Sigmoid colon (tissue), 7 donors: ENCODE data around the gene GOPC. TPM values are rescaled to one million over a fixed set of nuclear protein-coding genes. Genes with fewer than 3 reads are reported as not detected.

Experiments used
- DNase-seq: peaks from one replicate; pipeline ENCODE4 v3.0.0-alpha.2; 2019
- H3K27ac ChIP-seq, 4 donors: fragments of 200-600 bp; sonication (generic); one replicate each; pipeline ENCODE4 v1.5.1; 2016 to 2019; ENCODE audit warnings: mild to moderate bottlenecking in 1 of 4
- H3K27me3 ChIP-seq, 3 donors: fragments of 200-600 bp; sonication (generic); one replicate each; pipeline ENCODE4 v1.5.1; 2019; ENCODE audit warnings: mild to moderate bottlenecking in 1 of 3
- H3K36me3 ChIP-seq, 4 donors: fragments of 200-600 bp; sonication (generic); one replicate each; pipeline ENCODE4 v1.5.1; 2016 to 2019
- H3K4me1 ChIP-seq, 4 donors: fragments of 200-600 bp; sonication (generic); one replicate each; pipeline ENCODE4 v1.5.1; 2017 to 2019
- H3K4me3 ChIP-seq, 4 donors: fragments of 200-600 bp; sonication (generic); one replicate each; pipeline ENCODE4 v1.5.1; 2017 to 2019; ENCODE audit warnings: mild to moderate bottlenecking in 2 of 4, moderate library complexity in 1 of 4
- H3K9me3 ChIP-seq, 4 donors: fragments of 200-600 bp in 3 of 4; sonication (generic) in 3 of 4; one replicate each; pipeline versions ENCODE4 v1.5.1 to v1.6.1; 2013 to 2019
- CTCF ChIP-seq, 4 experiments: fragments of 450-650 bp in 3 of 4; fragments of 200-600 bp in 1 of 4; IDR thresholded peaks; one replicate each; pipeline ENCODE4 v1.5.1; 2016 to 2019; ENCODE audit warnings: antibody characterized with exemption in 4 of 4, mild to moderate bottlenecking in 3 of 4, moderate library complexity in 2 of 4
- EP300 ChIP-seq, 4 donors: sonication (generic); formaldehyde crosslinking; IDR thresholded peaks; one replicate each; pipeline ENCODE4 v1.6.1; 2017; ENCODE audit warnings: antibody characterized with exemption in 4 of 4
- POLR2A ChIP-seq, 2 donors: fragments of 450-650 bp; IDR thresholded peaks; one replicate each; pipeline ENCODE4 v1.6.1; 2016; ENCODE audit warnings: antibody characterized with exemption in 2 of 2, mild to moderate bottlenecking in 2 of 2, moderate library complexity in 2 of 2
- POLR2AphosphoS5 ChIP-seq, 4 donors: sonication (generic); formaldehyde crosslinking; IDR thresholded peaks; one replicate each; pipeline ENCODE4 v1.6.1; 2017; ENCODE audit warnings: antibody characterized with exemption in 4 of 4
- WGBS, 2 donors: extraction: QIAGEN DNeasy Blood & Tissue Kit; methylation state at CpG; one replicate each; pipeline ENCODE4 v1.1.7; 2013; 5-methylcytosine and 5-hydroxymethylcytosine counted together
- intact Hi-C: fragments of 100-400 bp; cut with DNase I; formaldehyde crosslinking; loops from one replicate; pipeline ENCODE4 v1.15.1; 2023
- polyA plus RNA-seq, 3 donors: library from polyadenylated mRNA; stranded (reverse); fragments of 200-250 nt; gene quantifications; one replicate each; pipeline ENCODE4 v1.2.3, GENCODE V29; 2013
- total RNA-seq, 4 donors: library from RNA; depleted of rRNA; stranded (reverse); fragments of >200 nt; gene quantifications; one replicate each; pipeline ENCODE4 v1.1.0, GENCODE V29; 2016
- donor health status: healthy with polysubstance abuse.
- donor health status: Bipolar disorder and iron deficiency.
- donor health status: healthy.

Gene GOPC
- total and polyA plus RNA-seq, 7 donors: 14.8 to 28.1 (median 26.0) TPM

GRCh38 chr6:117600008-117600743 is 2.1 kb downstream of the GOPC start:
- 72 to 90% methylated on average over 6 of the region's 6 CpGs for WGBS, 2 donors

GRCh38 chr6:117597755-117598154 is 4.6 kb downstream of the GOPC start:
- TF ChIP-seq POLR2AphosphoS5 (IDR thresholded peaks at IDR 0.05): no peak
- no peak for TF ChIP-seq CTCF (IDR thresholded peaks at IDR 0.05)
- TF ChIP-seq POLR2A (IDR thresholded peaks at IDR 0.05): no peak
- no peak for TF ChIP-seq EP300 (IDR thresholded peaks at IDR 0.05)
- Histone ChIP-seq H3K4me1 (peaks cover 0 to 30% (median 21%) of the 10 kb centered on the region in 4 donors), H3K27me3 (no peaks in the 10 kb centered on the region), H3K9me3 (no peaks in the 10 kb centered on the region), H3K27ac (no peak overlapping the region), H3K36me3 (no peaks in the 10 kb centered on the region), H3K4me3 (no peak overlapping the region)
- WGBS, 2 donors: 96 to 97% methylated on average over 2 of the region's 2 CpGs
- intact Hi-C loops: no loop called here
- DNase-seq: no peak

More at GRCh38 chr6:117600008-117600743, 2.1 kb downstream of the GOPC start:
- H3K9me3 ChIP-seq: no peaks in the 10 kb centered on the region
- DNase-seq: no peak
- peak overlapping the region in 1 of 4 donors; percentile 6 for H3K4me3 ChIP-seq
- intact Hi-C loops: loop anchor here (5.0 to 10.0 kb wide), 2 partner anchors 38 to 115 kb away; partner anchors contain the start of gene DCBLD1
- peaks cover 0 to 35% (median 27%) of the 10 kb centered on the region in 4 donors for H3K4me1 ChIP-seq
- H3K27ac ChIP-seq: no peak overlapping the region
- H3K36me3 ChIP-seq: no peaks in the 10 kb centered on the region
- no peaks in the 10 kb centered on the region for H3K27me3 ChIP-seq
- TF ChIP-seq POLR2AphosphoS5 (IDR thresholded peaks at IDR 0.05) (no peak), EP300 (IDR thresholded peaks at IDR 0.05) (no peak), POLR2A (IDR thresholded peaks at IDR 0.05) (no peak), CTCF (IDR thresholded peaks at IDR 0.05) (no peak)

- Histone ChIP-seq H3K27ac (no peak overlapping the region), H3K4me3 (no peak overlapping the region), H3K27me3 (no peaks in the 10 kb centered on the region), H3K9me3 (no peaks in the 10 kb centered on the region), H3K36me3 (peaks cover 0 to 2% (median 0%) of the 10 kb centered on the region in 4 donors), H3K4me1 (peaks cover 0 to 18% (median 13%) of the 10 kb centered on the region in 4 donors)
- DNase-seq: no peak
- 23 to 79% methylated on average over 2 of the region's 2 CpGs for WGBS, 2 donors
- intact Hi-C loops: no loop called here
- TF ChIP-seq CTCF (IDR thresholded peaks at IDR 0.05): no peak
- TF ChIP-seq POLR2AphosphoS5 (IDR thresholded peaks at IDR 0.05): no peak
- TF ChIP-seq POLR2A (IDR thresholded peaks at IDR 0.05): no peak
- no peak for TF ChIP-seq EP300 (IDR thresholded peaks at IDR 0.05)
Observed at GRCh38 chr6:117595099-117595923, 7.0 kb downstream of the GOPC start.

- H3K4me3 ChIP-seq: no peak overlapping the region
- H3K27me3 ChIP-seq: no peaks in the 10 kb centered on the region
- intact Hi-C loops: no loop called here
- WGBS, 2 donors: 75 to 92% methylated on average over 3 of the region's 3 CpGs
- no peak for DNase-seq
- H3K9me3 ChIP-seq: no peaks in the 10 kb centered on the region
- no peaks in the 10 kb centered on the region for H3K4me1 ChIP-seq
- H3K27ac ChIP-seq: no peak overlapping the region
- TF ChIP-seq EP300 (IDR thresholded peaks at IDR 0.05) (no peak), POLR2A (IDR thresholded peaks at IDR 0.05) (no peak), POLR2AphosphoS5 (IDR thresholded peaks at IDR 0.05) (no peak), CTCF (IDR thresholded peaks at IDR 0.05) (no peak)
- H3K36me3 ChIP-seq: peaks cover 0 to 13% (median 0%) of the 10 kb centered on the region in 4 donors
Observed at GRCh38 chr6:117592983-117593759, 9.1 kb downstream of the GOPC start.
